HL-60 (cell line): ENCODE measurements around the gene TMEM208.

Experiments used
- DNase-seq, 2 experiments: peaks; one replicate each; pipeline ENCODE4 v3.0.0-alpha.2; 2010 to 2020; ENCODE audit warnings: low read depth in 1 of 2, low spot score in 1 of 2
- H3K27ac ChIP-seq: fragments of 250-450 bp; sonication (Bioruptor Pico); replicated peaks from 2 replicates; pipeline ENCODE4 v1.5.1; 2020; ENCODE audit warnings: mild to moderate bottlenecking, moderate library complexity
- H3K27me3 ChIP-seq: fragments of 250-450 bp; sonication (Bioruptor Pico); 2 replicates; pipeline ENCODE4 v1.5.1; 2021; ENCODE audit warnings: mild to moderate bottlenecking, moderate library complexity; ENCODE audit not compliant: insufficient read depth, poor library complexity, severe bottlenecking
- H3K4me3 ChIP-seq: replicated peaks from 2 replicates; pipeline ENCODE4 v1.5.1; 2011; ENCODE audit warnings: mild to moderate bottlenecking, control low read depth, low read length; ENCODE audit not compliant: insufficient read depth
- CTCF ChIP-seq: IDR thresholded peaks from one replicate; pipeline ENCODE4 v1.5.1; 2011; ENCODE audit warnings: low read length, control low read depth, inconsistent platforms; ENCODE audit not compliant: insufficient read depth
- GABPA ChIP-seq: IDR thresholded peaks from 2 replicates; pipeline ENCODE4 v1.6.1; 2012; ENCODE audit warnings: low read depth
- POLR2AphosphoS5 ChIP-seq: IDR thresholded peaks from 2 replicates; pipeline ENCODE4 v1.6.1; 2012; ENCODE audit warnings: low read depth
- REST ChIP-seq: IDR thresholded peaks from 2 replicates; pipeline ENCODE4 v1.6.1; 2012; ENCODE audit warnings: low read depth; ENCODE audit not compliant: insufficient replicate concordance
- SPI1 ChIP-seq: IDR thresholded peaks from 2 replicates; pipeline ENCODE4 v1.6.1; 2012; ENCODE audit warnings: low read depth, mild to moderate bottlenecking, borderline replicate concordance

Gene TMEM208

DNA sequence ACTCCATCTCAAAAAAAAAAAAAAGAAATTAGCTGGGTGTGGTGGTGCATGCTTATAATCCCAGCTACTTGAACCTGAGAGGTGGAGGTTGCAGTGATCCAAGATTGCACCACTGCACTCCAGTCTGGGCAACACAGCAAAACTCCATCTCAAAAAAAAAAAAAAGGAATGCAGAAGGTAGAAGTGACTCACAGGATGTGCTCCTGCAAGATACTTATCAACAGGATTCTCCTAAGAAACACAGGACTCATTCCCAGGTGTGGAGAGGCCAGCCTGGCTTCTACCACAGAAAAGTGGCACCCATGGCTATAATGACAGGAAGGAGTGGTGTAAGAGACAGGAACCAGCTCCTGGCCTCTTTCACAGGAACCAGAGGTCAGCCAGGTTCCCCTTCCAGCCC, 14.2 kb upstream of the TMEM208 start:
- DNase-seq, result no peak
- H3K27me3 ChIP-seq, result no peaks in the 10 kb centered on the region

GRCh38 chr16:67213197-67214019, 13.5 kb upstream of the TMEM208 start:
- no peak for DNase-seq
- no peak overlapping the region for H3K27ac ChIP-seq
- no peak for TF ChIP-seq CTCF
- TF ChIP-seq GABPA, result no peak
- TF ChIP-seq REST, result no peak
- TF ChIP-seq SPI1, result no peak
- TF ChIP-seq POLR2AphosphoS5, result no peak

More for the DNA sequence above, 14.2 kb upstream of the TMEM208 start:
- no peak overlapping the region for H3K4me3 ChIP-seq
- TF ChIP-seq SPI1, result no peak
- TF ChIP-seq REST, result no peak
- no peak for TF ChIP-seq GABPA
- TF ChIP-seq POLR2AphosphoS5, result no peak
- no peak for TF ChIP-seq CTCF
- H3K27ac ChIP-seq, result no peak overlapping the region

DNA sequence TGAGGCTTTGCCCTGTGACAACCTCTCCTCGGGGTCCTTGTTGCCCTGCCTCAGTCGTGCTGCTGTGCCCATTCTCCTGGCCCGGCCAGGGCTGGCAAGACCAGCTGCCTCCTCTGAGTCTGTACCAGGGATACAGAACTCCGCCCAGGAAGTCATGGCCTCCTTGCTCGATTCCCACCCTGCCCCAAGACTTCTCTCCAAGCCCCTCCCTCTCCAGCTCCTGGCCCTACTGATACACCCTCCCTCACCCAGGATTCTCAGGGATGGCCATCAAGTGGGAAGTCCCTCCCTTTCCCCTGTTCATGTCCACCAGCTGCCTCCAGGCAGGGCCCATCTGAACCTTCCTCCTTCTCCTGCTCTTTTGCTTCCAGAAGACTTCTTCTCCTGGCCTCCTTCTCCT, 11.2 kb upstream of the TMEM208 start:
- TF ChIP-seq POLR2AphosphoS5, result no peak
- no peak for TF ChIP-seq GABPA
- TF ChIP-seq CTCF, result no peak
- no peak overlapping the region for H3K4me3 ChIP-seq
- no peaks in the 10 kb centered on the region for H3K27me3 ChIP-seq
- no peak overlapping the region for H3K27ac ChIP-seq
- DNase-seq, result no peak

More at GRCh38 chr16:67213197-67214019, 13.5 kb upstream of the TMEM208 start:
- Histone ChIP-seq H3K27me3 (no peaks in the 10 kb centered on the region), H3K4me3 (no peak overlapping the region)
